HG03565 (cell line): ENCODE data around the gene OTOS.

Experiments used
- ATAC-seq: cut with Tn5 transposase; IDR thresholded peaks from one replicate; pipeline ENCODE4 v1.9.1; 2021; ENCODE audit warnings: mild to moderate bottlenecking, moderate library complexity; ENCODE audit not compliant: unreplicated experiment

OTOS gene

GRCh38 chr2:240123821-240124650, 16.4 kb downstream of the OTOS start:
- ATAC-seq, result no peak

- no peak for ATAC-seq
Observed at GRCh38 chr2:240121675-240122074, 18.8 kb downstream of the OTOS start.

DNA sequence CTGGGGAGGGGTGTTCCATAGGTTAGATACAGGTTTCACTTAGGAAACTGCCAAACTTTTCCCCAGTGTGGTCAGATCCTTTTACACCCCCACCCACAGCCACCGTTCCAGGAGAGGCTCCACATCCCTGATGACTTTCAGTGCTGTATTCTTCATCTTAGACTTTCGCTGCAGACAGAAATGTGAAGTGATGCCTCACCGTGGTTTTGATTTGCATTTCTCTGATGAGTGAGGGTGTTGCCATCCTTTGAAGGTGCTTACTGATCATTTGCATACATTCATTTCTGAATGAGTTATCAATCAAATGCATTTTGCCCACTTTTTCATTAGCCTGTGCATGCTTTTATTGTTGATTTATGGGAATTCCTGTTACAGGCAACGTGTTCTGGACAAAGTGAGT, 19.3 kb downstream of the OTOS start:
- ATAC-seq, result no peak

DNA sequence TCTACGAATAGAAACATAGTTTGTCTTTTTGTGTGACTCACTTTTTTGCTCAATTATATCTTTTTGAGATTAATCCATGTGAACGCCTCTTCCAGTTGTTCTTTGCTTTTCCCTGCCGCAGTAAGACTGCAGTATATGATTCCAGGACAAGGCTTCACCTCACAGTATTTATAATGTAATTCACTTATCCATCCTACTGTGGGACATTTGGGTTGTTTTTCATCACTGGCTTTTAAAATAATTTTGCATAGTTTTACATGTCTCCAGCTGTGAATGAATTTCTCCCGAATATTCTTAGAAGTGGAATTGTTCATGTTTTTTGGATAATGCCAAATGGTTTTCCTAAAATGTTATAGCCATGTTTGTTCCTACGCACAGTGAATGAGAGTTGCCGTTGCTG, 26.2 kb downstream of the OTOS start:
- ATAC-seq, result no peak

- ATAC-seq, result no peak
Observed at GRCh38 chr2:240112914-240113690, 27.4 kb downstream of the OTOS start.

DNA sequence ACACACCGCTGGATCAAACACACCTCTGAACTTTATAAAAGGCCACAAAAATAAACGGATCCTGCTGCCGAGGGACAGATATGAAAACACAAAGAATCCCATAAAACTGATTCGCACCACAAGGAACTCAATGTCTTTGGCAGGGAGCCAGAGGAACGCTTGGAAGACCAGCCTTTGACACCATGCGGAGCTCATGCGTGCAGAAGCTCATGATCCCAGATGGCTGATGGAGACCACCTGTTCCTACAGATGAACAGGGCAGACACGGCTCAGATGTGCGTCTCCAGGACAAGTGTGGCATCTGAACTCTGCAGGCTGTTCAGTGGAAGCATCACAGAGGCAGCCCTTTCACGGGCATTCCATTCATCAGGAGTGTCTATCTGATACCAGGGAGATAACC, 29.2 kb downstream of the OTOS start:
- ATAC-seq, result no peak

- no peak for ATAC-seq
Observed at GRCh38 chr2:240109386-240109785, 31.1 kb downstream of the OTOS start.

- no peak for ATAC-seq
Observed at GRCh38 chr2:240107477-240107796, 33.0 kb downstream of the OTOS start.

DNA sequence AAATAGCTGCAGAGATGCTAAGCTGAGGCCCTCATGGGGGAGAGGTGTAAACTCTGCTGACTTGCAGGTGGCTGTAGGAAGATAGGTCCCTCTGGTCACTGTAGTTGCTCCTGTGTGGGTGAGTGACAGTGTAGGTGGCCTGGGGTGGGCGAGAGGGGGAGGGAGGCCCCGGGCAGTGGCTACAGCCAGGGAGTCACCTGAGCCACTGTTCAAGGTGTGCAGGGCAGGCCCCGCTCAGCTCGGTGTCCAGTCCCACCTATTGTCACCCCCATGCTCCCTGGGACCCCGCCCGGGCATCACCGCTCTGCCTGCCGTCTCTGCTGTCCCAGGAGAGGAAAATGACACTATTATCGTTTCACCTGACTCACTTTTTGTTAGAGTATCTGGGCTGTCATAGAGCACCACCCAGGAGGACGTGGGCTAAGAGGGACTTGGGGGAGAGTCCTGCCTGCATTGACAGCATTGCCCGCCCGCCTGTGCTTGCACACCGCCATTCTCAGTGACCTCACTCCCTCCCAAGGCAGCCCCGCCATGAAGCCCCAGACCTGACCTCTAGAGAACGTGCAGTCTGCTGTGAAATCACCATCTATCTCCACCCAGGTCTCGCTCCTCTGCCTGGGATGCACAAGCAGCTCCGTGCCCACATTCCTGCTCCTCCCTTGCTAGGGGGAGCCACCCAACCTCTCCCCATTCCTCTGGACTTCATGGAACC, 33.5 kb downstream of the OTOS start:
- ATAC-seq, result no peak

GRCh38 chr2:240105982-240106381, 34.5 kb downstream of the OTOS start:
- no peak for ATAC-seq

GRCh38 chr2:240103136-240103535, 37.3 kb downstream of the OTOS start:
- ATAC-seq, result no peak

DNA sequence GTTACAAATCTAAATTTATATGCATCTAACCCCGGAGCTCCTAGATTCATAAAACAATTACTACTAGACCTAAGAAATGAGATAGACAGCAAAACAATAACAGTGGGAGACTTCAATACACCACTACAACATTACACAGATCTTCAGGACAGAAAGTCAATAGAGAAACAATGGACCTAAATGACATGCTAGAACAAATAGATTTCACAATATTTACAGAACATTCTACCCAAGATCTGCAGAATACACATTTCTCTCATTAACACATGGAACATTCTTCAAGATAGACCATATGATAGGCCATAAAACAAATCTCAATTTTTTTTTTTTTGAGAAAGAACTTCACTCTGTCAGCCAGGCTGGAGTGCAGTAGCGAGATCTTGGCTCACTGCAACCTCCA, 42.1 kb downstream of the OTOS start:
- no peak for ATAC-seq

- no peak for ATAC-seq
Observed at GRCh38 chr2:240095556-240096523, 44.6 kb downstream of the OTOS start.

DNA sequence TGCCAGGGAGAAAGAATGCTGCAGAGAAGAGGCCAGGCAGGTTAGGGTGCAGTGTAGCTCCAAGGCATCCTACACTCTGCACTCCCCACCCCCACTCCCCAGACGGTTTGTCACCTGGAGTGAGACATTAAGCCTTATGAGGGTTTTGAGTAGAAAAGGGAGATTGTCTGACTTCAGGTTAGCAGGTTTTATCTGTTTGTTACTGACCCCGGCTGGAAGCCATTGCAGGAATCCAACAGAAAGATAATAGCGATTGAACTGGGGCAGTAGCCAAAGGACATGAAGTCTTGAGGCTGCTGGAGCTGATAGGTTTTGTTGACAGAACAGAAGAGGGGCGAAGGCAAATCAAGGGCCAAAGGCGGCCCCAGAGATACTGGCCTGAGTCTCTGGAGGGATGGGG, 51.2 kb downstream of the OTOS start:
- ATAC-seq, result no peak
